SH-SY5Y (cell line): Measurements from ENCODE around the gene NTRK2.

Experiments
- GATA2 ChIP-seq: IDR thresholded peaks from 2 replicates; pipeline ENCODE4 v1.6.1; 2011; ENCODE audit warnings: mild to moderate bottlenecking, low read depth, low read length
- GATA3 ChIP-seq: IDR thresholded peaks from 2 replicates; pipeline ENCODE4 v1.6.1; 2011; ENCODE audit warnings: low read depth, mild to moderate bottlenecking, low read length, moderate library complexity

- TF ChIP-seq GATA2 (no peak), GATA3 (no peak)
Observed at GRCh38 chr9:85061969-85062368, 392.4 kb downstream of the NTRK2 start.
